Loucy (cell line): ENCODE results near the gene CNTNAP2.

Source experiments
- EZH2phosphoT487 ChIP-seq: fragments of 200-600 bp; IDR thresholded peaks from 2 replicates; pipeline ENCODE4 v1.6.1; 2018; ENCODE audit warnings: antibody characterized with exemption, mild to moderate bottlenecking, moderate library complexity, borderline replicate concordance
- TF ChIP-seq, protein P1 (sequence below): fragments of 200-600 bp; sonication (generic); conservative IDR thresholded peaks from 2 replicates; pipeline ENCODE4 v1.5.1; 2014; ENCODE audit warnings: mild to moderate bottlenecking, antibody characterized with exemption, low read length

- TF ChIP-seq, protein P1, sequence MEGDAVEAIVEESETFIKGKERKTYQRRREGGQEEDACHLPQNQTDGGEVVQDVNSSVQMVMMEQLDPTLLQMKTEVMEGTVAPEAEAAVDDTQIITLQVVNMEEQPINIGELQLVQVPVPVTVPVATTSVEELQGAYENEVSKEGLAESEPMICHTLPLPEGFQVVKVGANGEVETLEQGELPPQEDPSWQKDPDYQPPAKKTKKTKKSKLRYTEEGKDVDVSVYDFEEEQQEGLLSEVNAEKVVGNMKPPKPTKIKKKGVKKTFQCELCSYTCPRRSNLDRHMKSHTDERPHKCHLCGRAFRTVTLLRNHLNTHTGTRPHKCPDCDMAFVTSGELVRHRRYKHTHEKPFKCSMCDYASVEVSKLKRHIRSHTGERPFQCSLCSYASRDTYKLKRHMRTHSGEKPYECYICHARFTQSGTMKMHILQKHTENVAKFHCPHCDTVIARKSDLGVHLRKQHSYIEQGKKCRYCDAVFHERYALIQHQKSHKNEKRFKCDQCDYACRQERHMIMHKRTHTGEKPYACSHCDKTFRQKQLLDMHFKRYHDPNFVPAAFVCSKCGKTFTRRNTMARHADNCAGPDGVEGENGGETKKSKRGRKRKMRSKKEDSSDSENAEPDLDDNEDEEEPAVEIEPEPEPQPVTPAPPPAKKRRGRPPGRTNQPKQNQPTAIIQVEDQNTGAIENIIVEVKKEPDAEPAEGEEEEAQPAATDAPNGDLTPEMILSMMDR: no peak
- no peak for TF ChIP-seq EZH2phosphoT487
These were observed 30.4 kb downstream of the CNTNAP2 start for GRCh38 chr7:146146831-146147486.
